DLD1 (cell line): Measurements from ENCODE around the gene FAT2.

Experiments used
- in situ Hi-C: cut with HindIII; loops from 2 replicates; pipeline ENCODE4 v1.10.0; 2017; ENCODE audit warnings: low sequenced_read_pairs

Gene FAT2

GRCh38 chr5:151591144-151591819, at the start of gene FAT2:
Gene FAT2 (minus strand): TSS chr5:151591331. CDS start chr5:151568931, 22,400 bp downstream.
- in situ Hi-C loops: no loop called here

- in situ Hi-C loops: no loop called here
Measured at GRCh38 chr5:151638619-151639018, 47.5 kb upstream of the FAT2 start.

- in situ Hi-C loops: no loop called here
Measured at GRCh38 chr5:151637676-151638075, 46.5 kb upstream of the FAT2 start.

- in situ Hi-C loops: no loop called here
Measured at GRCh38 chr5:151633892-151634291, 42.8 kb upstream of the FAT2 start.

GRCh38 chr5:151632941-151633340, 41.8 kb upstream of the FAT2 start:
- in situ Hi-C loops: no loop called here

- in situ Hi-C loops: no loop called here
Measured at GRCh38 chr5:151632524-151632923, 41.4 kb upstream of the FAT2 start.

- in situ Hi-C loops: no loop called here
Measured at GRCh38 chr5:151631941-151632340, 40.8 kb upstream of the FAT2 start.

- in situ Hi-C loops: no loop called here
Measured at GRCh38 chr5:151630088-151630487, 39.0 kb upstream of the FAT2 start.

- in situ Hi-C loops: no loop called here
Measured at GRCh38 chr5:151628112-151628823, 37.1 kb upstream of the FAT2 start.

GRCh38 chr5:151627650-151628049, 36.5 kb upstream of the FAT2 start:
- in situ Hi-C loops: no loop called here

GRCh38 chr5:151625285-151625684, 34.2 kb upstream of the FAT2 start:
- in situ Hi-C loops: no loop called here

- in situ Hi-C loops: no loop called here
Measured at GRCh38 chr5:151624476-151624875, 33.3 kb upstream of the FAT2 start.

GRCh38 chr5:151622367-151623088, 31.4 kb upstream of the FAT2 start:
- in situ Hi-C loops: no loop called here

- in situ Hi-C loops: no loop called here
Measured at GRCh38 chr5:151620461-151620840, 29.3 kb upstream of the FAT2 start.

GRCh38 chr5:151619812-151620460, 28.8 kb upstream of the FAT2 start:
- in situ Hi-C loops: no loop called here

GRCh38 chr5:151618907-151619306, 27.8 kb upstream of the FAT2 start:
- in situ Hi-C loops: no loop called here

- in situ Hi-C loops: no loop called here
Measured at GRCh38 chr5:151617841-151618710, 26.9 kb upstream of the FAT2 start.

- in situ Hi-C loops: no loop called here
Measured at GRCh38 chr5:151617383-151617840, 26.3 kb upstream of the FAT2 start.

GRCh38 chr5:151615431-151615830, 24.3 kb upstream of the FAT2 start:
- in situ Hi-C loops: no loop called here

GRCh38 chr5:151614565-151614964, 23.4 kb upstream of the FAT2 start:
- in situ Hi-C loops: no loop called here
